NT2/D1 (cell line): ENCODE results near the gene HYAL4.

ENCODE experiments used
- SUZ12 ChIP-seq: IDR thresholded peaks from 2 replicates; pipeline ENCODE4 v1.6.1; 2011; ENCODE audit not compliant: insufficient read length, insufficient read depth; ENCODE audit errors: extremely low read depth
- YY1 ChIP-seq: IDR thresholded peaks from 2 replicates; pipeline ENCODE4 v1.6.1; 2011; ENCODE audit not compliant: insufficient read length, insufficient read depth
- ZNF274 ChIP-seq: IDR thresholded peaks from 2 replicates; pipeline ENCODE4 v1.6.1; 2011; ENCODE audit warnings: mild to moderate bottlenecking, low read depth, low read length

DNA sequence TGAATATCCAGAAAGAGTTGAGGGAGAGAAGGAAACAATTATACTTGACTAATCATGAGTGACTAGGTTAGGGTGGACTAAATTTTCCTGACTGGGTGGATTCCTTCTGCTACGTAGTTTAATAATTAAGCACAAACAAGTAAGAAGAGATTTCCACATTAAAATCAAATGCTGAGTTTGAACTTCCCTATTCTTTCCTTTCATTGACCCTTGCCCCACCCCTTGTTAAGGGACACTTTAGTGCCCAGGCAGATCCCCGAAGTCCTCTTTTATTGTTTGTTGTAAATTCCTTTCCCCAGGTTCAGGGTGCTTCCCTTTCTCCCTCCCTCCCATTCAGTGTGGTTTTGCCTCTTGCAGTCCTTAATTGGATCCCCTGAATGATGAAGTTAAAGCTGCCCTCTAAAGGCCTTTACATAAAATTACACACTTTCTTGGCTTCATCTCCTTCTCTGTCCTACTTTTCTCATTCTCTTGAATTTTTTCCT is 71.3 kb downstream of the HYAL4 start:
- TF ChIP-seq ZNF274: no peak
- TF ChIP-seq YY1: no peak
- TF ChIP-seq SUZ12: no peak
